ENCODE results near the gene RAP1GDS1. TPM values are rescaled to one million over a fixed set of nuclear protein-coding genes. Genes with fewer than 3 reads are reported as not detected.

Gene RAP1GDS1
- total and polyA plus RNA-seq, 12 donors, result 5.9 to 38.1 (median 22.8) TPM

- intact Hi-C loops (cut with DNase I), result no loop called here
- Histone ChIP-seq H3K27ac (no peak overlapping the region), H3K4me3 (no peak overlapping the region), H3K36me3 (replicated peaks in 1 of 2) (no peaks in the 10 kb centered on the region), H3K27me3 (no peaks in the 10 kb centered on the region), H3K9me3 (replicated peaks in 1 of 3) (no peaks in the 10 kb centered on the region), H3K4me1 (replicated peaks in 1 of 2) (no peaks in the 10 kb centered on the region)
- TF ChIP-seq, protein P1, sequence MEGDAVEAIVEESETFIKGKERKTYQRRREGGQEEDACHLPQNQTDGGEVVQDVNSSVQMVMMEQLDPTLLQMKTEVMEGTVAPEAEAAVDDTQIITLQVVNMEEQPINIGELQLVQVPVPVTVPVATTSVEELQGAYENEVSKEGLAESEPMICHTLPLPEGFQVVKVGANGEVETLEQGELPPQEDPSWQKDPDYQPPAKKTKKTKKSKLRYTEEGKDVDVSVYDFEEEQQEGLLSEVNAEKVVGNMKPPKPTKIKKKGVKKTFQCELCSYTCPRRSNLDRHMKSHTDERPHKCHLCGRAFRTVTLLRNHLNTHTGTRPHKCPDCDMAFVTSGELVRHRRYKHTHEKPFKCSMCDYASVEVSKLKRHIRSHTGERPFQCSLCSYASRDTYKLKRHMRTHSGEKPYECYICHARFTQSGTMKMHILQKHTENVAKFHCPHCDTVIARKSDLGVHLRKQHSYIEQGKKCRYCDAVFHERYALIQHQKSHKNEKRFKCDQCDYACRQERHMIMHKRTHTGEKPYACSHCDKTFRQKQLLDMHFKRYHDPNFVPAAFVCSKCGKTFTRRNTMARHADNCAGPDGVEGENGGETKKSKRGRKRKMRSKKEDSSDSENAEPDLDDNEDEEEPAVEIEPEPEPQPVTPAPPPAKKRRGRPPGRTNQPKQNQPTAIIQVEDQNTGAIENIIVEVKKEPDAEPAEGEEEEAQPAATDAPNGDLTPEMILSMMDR (IDR thresholded peaks at IDR 0.05), result no peak
- TF ChIP-seq POLR2A (IDR thresholded peaks at IDR 0.05), result no peak
- DNase-seq, result no peak
- 76 to 91% (median 80%) methylated on average over 2 of the region's 2 CpGs for WGBS, 4 donors
These were observed 18.6 kb upstream of the RAP1GDS1 start for GRCh38 chr4:98242538-98242937.

DNA sequence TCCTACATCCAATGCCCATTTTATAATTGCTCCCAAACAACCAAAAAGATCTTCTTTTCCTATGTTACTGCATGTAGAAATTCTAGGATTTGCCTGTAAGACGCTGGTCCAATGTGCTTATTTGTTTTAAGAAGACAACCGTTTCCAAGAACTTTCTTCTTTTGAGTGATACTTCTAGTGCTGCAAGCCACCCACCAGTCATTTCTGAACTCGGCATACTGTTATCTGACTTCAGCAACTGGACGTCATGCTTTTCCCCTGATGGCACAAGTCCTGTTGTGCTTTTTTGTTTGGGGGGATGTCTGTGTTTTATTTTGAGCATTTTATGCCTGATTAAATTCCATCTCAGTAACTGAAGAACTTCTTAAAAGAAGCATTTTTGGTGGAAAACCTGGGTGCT, 16.0 kb upstream of the RAP1GDS1 start:
- no peak for TF ChIP-seq POLR2A (IDR thresholded peaks at IDR 0.05)
- TF ChIP-seq, protein P1 (IDR thresholded peaks at IDR 0.05), result no peak
- Histone ChIP-seq H3K27ac (no peak overlapping the region), H3K27me3 (no peaks in the 10 kb centered on the region), H3K4me3 (no peak overlapping the region), H3K36me3 (replicated peaks in 1 of 2) (no peaks in the 10 kb centered on the region), H3K9me3 (replicated peaks in 1 of 3) (no peaks in the 10 kb centered on the region), H3K4me1 (replicated peaks in 1 of 2) (no peaks in the 10 kb centered on the region)
- intact Hi-C loops (cut with DNase I), result no loop called here
- WGBS, 4 donors, result 75 to 83% (median 78%) methylated on average over 4 of the region's 4 CpGs
- DNase-seq, result no peak

DNA sequence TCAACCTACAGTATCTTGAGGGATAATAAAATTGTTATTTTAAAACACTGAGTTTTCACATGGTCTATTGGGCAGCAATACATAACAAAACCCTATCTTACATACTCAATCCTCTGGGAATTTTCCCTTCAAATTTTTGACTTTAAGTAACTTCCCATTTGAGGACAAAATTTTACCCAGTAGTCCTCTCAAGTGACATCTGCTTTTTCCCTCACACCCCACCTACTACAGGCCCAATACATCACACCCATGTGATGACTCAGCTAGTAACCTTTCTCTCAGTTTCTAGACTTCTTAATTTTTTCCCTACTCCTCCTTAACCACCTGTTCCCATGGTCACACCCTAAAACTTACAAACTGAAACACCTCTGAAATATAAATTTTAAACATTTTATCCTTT, 12.2 kb upstream of the RAP1GDS1 start:
- TF ChIP-seq, protein P1 (IDR thresholded peaks at IDR 0.05), result no peak
- TF ChIP-seq POLR2A (IDR thresholded peaks at IDR 0.05), result no peak
- DNase-seq, result no peak
- H3K36me3 ChIP-seq (replicated peaks in 1 of 2), result no peaks in the 10 kb centered on the region
- H3K4me3 ChIP-seq, result no peak overlapping the region
- no peak overlapping the region for H3K27ac ChIP-seq
- H3K27me3 ChIP-seq, result no peaks in the 10 kb centered on the region
- intact Hi-C loops (cut with DNase I), result no loop called here
- H3K9me3 ChIP-seq (replicated peaks in 1 of 3), result no peaks in the 10 kb centered on the region
- no peaks in the 10 kb centered on the region for H3K4me1 ChIP-seq (replicated peaks in 1 of 2)

DNA sequence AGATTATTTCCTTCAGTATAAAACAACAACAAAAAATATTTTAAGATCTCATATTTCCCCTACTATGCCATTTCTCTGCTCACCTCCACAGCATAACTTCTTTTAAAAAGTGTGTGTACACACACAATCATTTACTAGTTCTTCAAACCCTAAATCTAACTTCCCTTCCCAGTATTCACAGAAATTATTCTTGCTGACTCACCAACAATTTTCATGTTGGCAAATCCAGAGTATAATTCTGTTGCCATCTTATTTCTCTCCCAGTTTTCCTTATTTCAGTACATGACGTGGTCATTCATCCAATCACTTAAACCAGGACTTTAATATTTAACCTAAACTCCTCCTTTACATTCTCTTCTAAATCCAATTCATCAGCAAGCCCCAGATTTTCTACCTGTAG, 11.4 kb upstream of the RAP1GDS1 start:
- intact Hi-C loops (cut with DNase I), result no loop called here
- Histone ChIP-seq H3K27ac (no peak overlapping the region), H3K27me3 (no peaks in the 10 kb centered on the region), H3K36me3 (replicated peaks in 1 of 2) (no peaks in the 10 kb centered on the region), H3K4me1 (replicated peaks in 1 of 2) (no peaks in the 10 kb centered on the region), H3K4me3 (no peak overlapping the region), H3K9me3 (replicated peaks in 1 of 3) (no peaks in the 10 kb centered on the region)
- no peak for DNase-seq
- WGBS, 4 donors, result 72 to 87% (median 73%) methylated on average over 1 of the region's 1 CpG
- no peak for TF ChIP-seq POLR2A (IDR thresholded peaks at IDR 0.05)
- TF ChIP-seq, protein P1 (IDR thresholded peaks at IDR 0.05), result no peak

Measured in adrenal gland (tissue), 12 donors.